Astrocyte (in vitro differentiated cells and primary cell): Measurements from ENCODE around the gene NFATC4.

Source experiments
- CTCF ChIP-seq: IDR thresholded peaks from 2 replicates; pipeline ENCODE4 v1.5.1; 2011; ENCODE audit warnings: low read depth, mild to moderate bottlenecking, inconsistent platforms, low read length, moderate library complexity; ENCODE audit not compliant: insufficient read depth
- EZH2 ChIP-seq: IDR thresholded peaks from 2 replicates; pipeline ENCODE4 v1.6.1; 2012; ENCODE audit warnings: mild to moderate bottlenecking, low read length, inconsistent platforms; ENCODE audit not compliant: insufficient read depth

- TF ChIP-seq CTCF (no peak), EZH2 (no peak)
Measured at GRCh38 chr14:24337144-24337823, 30.7 kb upstream of the NFATC4 start.
